H9 (cell line): ENCODE results near the gene SEMA3F. TPM values are rescaled to one million over a fixed set of nuclear protein-coding genes. Genes with fewer than 3 reads are reported as not detected.
A peak's percentile ranks its signal among the peaks of the same experiment; 100 is the strongest.

Source experiments
- DNase-seq: peaks from one replicate; pipeline ENCODE4 v3.0.0-alpha.2; 2017
- H2AFZ ChIP-seq: one replicate; pipeline ENCODE4 v1.6.1; 2013; ENCODE audit warnings: mild to moderate bottlenecking, low read length, control low read depth, moderate library complexity
- H2AK5ac ChIP-seq: 2 replicates; pipeline ENCODE4 v1.6.1; 2013; ENCODE audit warnings: low read length, control low read depth, mixed read lengths; ENCODE audit not compliant: insufficient read length
- H2BK120ac ChIP-seq: one replicate; pipeline ENCODE4 v1.6.1; 2013; ENCODE audit warnings: low read depth, mild to moderate bottlenecking, low read length, control low read depth, inconsistent platforms; ENCODE audit not compliant: poor library complexity, severe bottlenecking
- H2BK12ac ChIP-seq: 2 replicates; pipeline ENCODE4 v1.6.1; 2013; ENCODE audit warnings: low read length, control low read depth, mixed read lengths, low read depth; ENCODE audit not compliant: insufficient read length
- H2BK15ac ChIP-seq: 2 replicates; pipeline ENCODE4 v1.6.1; 2013; ENCODE audit warnings: low read depth, low read length, control low read depth
- H2BK20ac ChIP-seq: one replicate; pipeline ENCODE4 v1.6.1; 2013; ENCODE audit warnings: low read depth, mild to moderate bottlenecking, low read length, control low read depth, inconsistent platforms; ENCODE audit not compliant: poor library complexity, severe bottlenecking
- H2BK5ac ChIP-seq: 2 replicates; pipeline ENCODE4 v1.6.1; 2013; ENCODE audit warnings: low read length, control low read depth, mixed read lengths; ENCODE audit not compliant: insufficient read length
- H3K14ac ChIP-seq: 2 replicates; pipeline ENCODE4 v1.6.1; 2013; ENCODE audit warnings: low read length, control low read depth; ENCODE audit not compliant: insufficient read depth
- H3K18ac ChIP-seq: 2 replicates; pipeline ENCODE4 v1.6.1; 2013; ENCODE audit warnings: low read depth, mild to moderate bottlenecking, mixed read lengths, low read length, control low read depth; ENCODE audit not compliant: insufficient read length
- H3K23ac ChIP-seq: 2 replicates; pipeline ENCODE4 v1.6.1; 2013; ENCODE audit warnings: low read length, control low read depth, mixed read lengths, low read depth; ENCODE audit not compliant: insufficient read length
- H3K23me2 ChIP-seq: 2 replicates; pipeline ENCODE4 v1.6.1; 2013; ENCODE audit warnings: low read depth, mild to moderate bottlenecking, mixed read lengths, low read length, control low read depth; ENCODE audit not compliant: insufficient read length, poor library complexity, severe bottlenecking
- H3K27ac ChIP-seq: 2 replicates; pipeline ENCODE4 v1.5.1; 2013; ENCODE audit warnings: low read length, control low read depth, mixed read lengths, low read depth; ENCODE audit not compliant: insufficient read length
- H3K27me3 ChIP-seq: 2 replicates; pipeline ENCODE4 v1.6.1; 2013; ENCODE audit warnings: low read length, control low read depth, inconsistent platforms; ENCODE audit not compliant: insufficient read depth
- H3K4ac ChIP-seq: 2 replicates; pipeline ENCODE4 v1.6.1; 2013; ENCODE audit warnings: low read depth, mild to moderate bottlenecking, control low read depth, inconsistent platforms, low read length, moderate library complexity
- H3K4me1 ChIP-seq: 2 replicates; pipeline ENCODE4 v1.6.1; 2013; ENCODE audit warnings: low read length, control low read depth, inconsistent platforms; ENCODE audit not compliant: insufficient read depth
- H3K4me2 ChIP-seq: 2 replicates; pipeline ENCODE4 v1.6.1; 2013; ENCODE audit warnings: low read length, control low read depth, mixed read lengths; ENCODE audit not compliant: insufficient read length, insufficient read depth
- H3K56ac ChIP-seq: 2 replicates; pipeline ENCODE4 v1.6.1; 2013; ENCODE audit warnings: low read depth, mild to moderate bottlenecking, mixed read lengths, low read length, control low read depth; ENCODE audit not compliant: insufficient read length
- H3K79me1 ChIP-seq: 2 replicates; pipeline ENCODE4 v1.6.1; 2013; ENCODE audit warnings: low read depth, mild to moderate bottlenecking, moderate library complexity, low read length, control low read depth, inconsistent platforms; ENCODE audit not compliant: insufficient read depth, poor library complexity, severe bottlenecking
- H3K79me2 ChIP-seq: 2 replicates; pipeline ENCODE4 v1.6.1; 2013; ENCODE audit warnings: low read length, control low read depth, inconsistent platforms; ENCODE audit not compliant: insufficient read depth
- H3K9ac ChIP-seq: 2 replicates; pipeline ENCODE4 v1.6.1; 2013; ENCODE audit warnings: low read length, control low read depth, mixed read lengths; ENCODE audit not compliant: insufficient read length; ENCODE audit errors: extremely low read depth
- H3K9me3 ChIP-seq: one replicate; pipeline ENCODE4 v1.6.1; 2013; ENCODE audit warnings: low read depth, low read length, inconsistent platforms; ENCODE audit not compliant: control insufficient read depth
- H3T11ph ChIP-seq: one replicate; pipeline ENCODE4 v1.6.1; 2013; ENCODE audit warnings: mild to moderate bottlenecking, low read length, control low read depth, inconsistent platforms
- H4K20me1 ChIP-seq: one replicate; pipeline ENCODE4 v1.6.1; 2013; ENCODE audit not compliant: control insufficient read depth, insufficient read length, insufficient read depth
- H4K5ac ChIP-seq: 2 replicates; pipeline ENCODE4 v1.6.1; 2013; ENCODE audit warnings: low read depth, mild to moderate bottlenecking, mixed read lengths, low read length, control low read depth; ENCODE audit not compliant: insufficient read length
- H4K8ac ChIP-seq: replicated peaks from 2 replicates; pipeline ENCODE4 v1.6.1; 2013; ENCODE audit warnings: low read length, control low read depth, mixed read lengths, low read depth; ENCODE audit not compliant: insufficient read length
- H4K91ac ChIP-seq: 2 replicates; pipeline ENCODE4 v1.6.1; 2013; ENCODE audit warnings: low read depth, mild to moderate bottlenecking, moderate library complexity, mixed read lengths, low read length, control low read depth; ENCODE audit not compliant: insufficient read length
- H3K27ac Mint-ChIP-seq, 3 experiments: 2 replicates in 2 of 3; 3 replicates in 1 of 3; pipeline ENCODE4 v1.8.0; 2020 to 2021; ENCODE audit warnings: mixed read lengths in 3 of 3, mild to moderate bottlenecking in 1 of 3, moderate library complexity in 1 of 3
- H3K27me3 Mint-ChIP-seq: 2 replicates; pipeline ENCODE4 v1.8.0; 2021; ENCODE audit warnings: low read depth, mild to moderate bottlenecking, moderate library complexity, mixed read lengths
- H3K36me3 Mint-ChIP-seq, 3 experiments: 2 replicates in 2 of 3; 3 replicates in 1 of 3; pipeline ENCODE4 v1.8.0; 2020 to 2021; ENCODE audit warnings: low read depth in 3 of 3, mixed read lengths in 3 of 3; ENCODE audit not compliant: insufficient read depth in 1 of 3
- H3K4me1 Mint-ChIP-seq, 2 experiments: 2 replicates each; pipeline ENCODE4 v1.8.0; 2020; ENCODE audit warnings: mixed read lengths in 2 of 2
- H3K4me3 Mint-ChIP-seq, 2 experiments: 2 replicates in 1 of 2; 3 replicates in 1 of 2; pipeline ENCODE4 v1.8.0; 2020 to 2021; ENCODE audit warnings: mild to moderate bottlenecking in 2 of 2, mixed read lengths in 2 of 2, moderate library complexity in 1 of 2
- H3K9me3 Mint-ChIP-seq, 2 experiments: 2 replicates in 1 of 2; 3 replicates in 1 of 2; pipeline ENCODE4 v1.8.0; 2020; ENCODE audit warnings: mild to moderate bottlenecking in 2 of 2, mixed read lengths in 2 of 2, moderate library complexity in 1 of 2
- CTCF ChIP-seq: fragments of 200-600 bp; sonication (generic); conservative IDR thresholded peaks from 3 replicates; pipeline ENCODE4 v1.8.0; 2021; ENCODE audit warnings: antibody characterized with exemption, mild to moderate bottlenecking
- WGBS: extraction: QIAGEN DNeasy Blood & Tissue Kit; methylation state at CpG from one replicate; pipeline ENCODE4 v1.1.7; 2013; ENCODE audit warnings: missing lambda C conversion rate, low lambda C conversion rate, mixed read lengths; ENCODE audit not compliant: insufficient read length; ENCODE audit errors: extremely low coverage; 5-methylcytosine and 5-hydroxymethylcytosine counted together
- total RNA-seq: library from RNA; stranded (reverse); gene quantifications from 2 replicates; pipeline ENCODE4 v1.2.1, GENCODE V29; 2021

The SEMA3F gene
- total RNA-seq, 1 experiment from 2014 or later = 14.3 TPM

- Histone ChIP-seq H3K14ac (peak overlapping the region; percentile 48), H3K79me1 (peaks cover 6% of the 10 kb centered on the region), H2AK5ac (no peak overlapping the region), H3K9me3 (no peaks in the 10 kb centered on the region), H2BK12ac (no peak overlapping the region), H4K5ac (no peak overlapping the region), H3K27me3 (no peaks in the 10 kb centered on the region), H2AFZ (no peak overlapping the region), H3T11ph (no peak overlapping the region), H3K18ac (no peak overlapping the region), H3K23ac (no peak overlapping the region), H2BK5ac (no peak overlapping the region), H2BK120ac (no peak overlapping the region), H3K56ac (no peak overlapping the region), H3K4ac (no peak overlapping the region), H3K79me2 (peaks cover 19% of the 10 kb centered on the region; the same call in 1 of the 2 replicates), H3K4me2 (peak overlapping the region; percentile 91), H2BK15ac (no peak overlapping the region), H4K20me1 (no peaks in the 10 kb centered on the region), H3K4me1 (peaks cover 6% of the 10 kb centered on the region; the same call in 1 of the 2 replicates), H3K9ac (peak overlapping the region; percentile 59), H4K8ac (no peak overlapping the region), H3K23me2 (peaks cover 17% of the 10 kb centered on the region), H3K27ac (no peak overlapping the region), H2BK20ac (no peak overlapping the region), H4K91ac (no peak overlapping the region)
- no peak for TF ChIP-seq CTCF
- WGBS = no CpG with 5 or more reads among the region's 13 CpGs
- Mint-ChIP-seq H3K9me3 (no peaks in the 10 kb centered on the region), H3K36me3 (peaks cover 2 to 7% (median 4%) of the 10 kb centered on the region in 3 experiments; a peak in 2 of 7 replicates), H3K27ac (peak overlapping the region; percentile 81 to 99 (median 91)), H3K27me3 (peaks cover 7% of the 10 kb centered on the region), H3K4me3 (peak overlapping the region; percentile 96 to 99), H3K4me1 (peaks cover 55 to 64% of the 10 kb centered on the region in 2 experiments)
- no peak for DNase-seq
These were observed 81.5 kb downstream of the SEMA3F start for GRCh38 chr3:50236484-50237132.
